HG03354 (cell line): ENCODE measurements around the gene MFN2.
"Not testable (repeated sequence)": the region's sequence is repeated elsewhere in the genome, so short reads cannot be mapped to it uniquely, and the experiment has no call there.

Source experiments
- ATAC-seq: cut with Tn5 transposase; IDR thresholded peaks from one replicate; pipeline ENCODE4 v1.9.1; 2021; ENCODE audit warnings: mild to moderate bottlenecking; ENCODE audit not compliant: unreplicated experiment, poor library complexity, severe bottlenecking

MFN2 gene

DNA sequence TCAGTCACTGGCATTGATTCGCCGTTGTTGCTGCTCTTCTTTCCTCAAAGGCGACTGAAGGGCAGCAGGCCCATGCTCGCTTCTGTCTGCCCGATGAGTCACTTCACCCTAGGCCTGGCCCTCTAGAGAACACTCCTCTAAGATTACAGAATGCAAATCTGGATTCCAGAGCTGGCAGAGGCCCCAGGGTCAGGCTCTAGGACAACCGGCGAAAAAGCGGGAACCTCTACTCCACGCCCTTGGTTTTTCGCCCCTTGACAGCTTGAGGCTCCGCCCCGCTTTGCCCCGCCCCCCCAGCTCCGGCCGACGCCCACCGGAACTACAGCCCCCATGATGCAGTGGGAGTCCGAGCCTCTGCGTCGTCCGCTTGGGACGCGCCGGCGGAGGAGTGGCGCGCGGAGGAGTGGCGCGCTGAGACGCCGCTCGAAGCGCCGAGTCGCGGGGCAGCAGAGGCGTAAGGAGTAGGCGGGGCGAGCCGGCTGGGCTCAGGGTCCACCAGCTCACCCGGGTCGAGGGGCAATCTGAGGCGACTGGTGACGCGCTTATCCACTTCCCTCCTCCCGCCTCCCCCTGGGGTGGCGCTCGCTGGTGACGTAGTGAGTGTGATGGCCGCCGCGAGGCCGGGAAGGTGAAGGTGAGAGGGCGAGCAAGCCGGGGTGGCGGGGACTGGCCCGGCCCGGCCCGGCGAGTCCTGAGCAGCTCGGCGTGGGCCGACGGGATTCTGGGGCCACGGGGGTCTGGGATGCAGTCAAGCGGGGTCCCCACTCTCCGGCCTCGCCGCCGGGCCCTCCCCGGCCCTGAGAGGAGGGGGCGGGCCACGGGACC, at the start of gene MFN2:
Gene MFN2, plus strand, starts transcription at position 594 of the 825 bp plus-strand sequence. CDS start 8,725 bp downstream, outside the sequence.
- peak; percentile 92 for ATAC-seq

GRCh38 chr1:11930571-11931445, 49.4 kb upstream of the MFN2 start:
- ATAC-seq, result no peak

DNA sequence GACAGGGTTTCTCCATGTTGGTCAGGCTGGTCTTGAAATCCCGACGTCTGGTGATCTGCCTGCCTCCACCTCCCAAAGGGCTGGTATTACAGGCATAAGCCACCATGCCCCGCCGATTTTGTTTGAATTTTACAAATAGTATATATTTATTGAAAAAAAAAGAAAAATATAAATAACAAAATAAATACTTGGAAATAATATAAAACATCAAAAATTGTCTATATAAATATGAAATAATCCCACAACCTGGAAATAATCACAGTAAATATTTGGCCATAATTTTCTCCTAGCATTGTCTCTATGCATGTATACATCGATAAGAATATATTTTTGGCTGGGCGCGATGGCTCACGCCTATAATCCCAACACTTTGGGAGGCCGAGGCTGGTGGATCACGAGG, 48.4 kb upstream of the MFN2 start:
- no peak for ATAC-seq

DNA sequence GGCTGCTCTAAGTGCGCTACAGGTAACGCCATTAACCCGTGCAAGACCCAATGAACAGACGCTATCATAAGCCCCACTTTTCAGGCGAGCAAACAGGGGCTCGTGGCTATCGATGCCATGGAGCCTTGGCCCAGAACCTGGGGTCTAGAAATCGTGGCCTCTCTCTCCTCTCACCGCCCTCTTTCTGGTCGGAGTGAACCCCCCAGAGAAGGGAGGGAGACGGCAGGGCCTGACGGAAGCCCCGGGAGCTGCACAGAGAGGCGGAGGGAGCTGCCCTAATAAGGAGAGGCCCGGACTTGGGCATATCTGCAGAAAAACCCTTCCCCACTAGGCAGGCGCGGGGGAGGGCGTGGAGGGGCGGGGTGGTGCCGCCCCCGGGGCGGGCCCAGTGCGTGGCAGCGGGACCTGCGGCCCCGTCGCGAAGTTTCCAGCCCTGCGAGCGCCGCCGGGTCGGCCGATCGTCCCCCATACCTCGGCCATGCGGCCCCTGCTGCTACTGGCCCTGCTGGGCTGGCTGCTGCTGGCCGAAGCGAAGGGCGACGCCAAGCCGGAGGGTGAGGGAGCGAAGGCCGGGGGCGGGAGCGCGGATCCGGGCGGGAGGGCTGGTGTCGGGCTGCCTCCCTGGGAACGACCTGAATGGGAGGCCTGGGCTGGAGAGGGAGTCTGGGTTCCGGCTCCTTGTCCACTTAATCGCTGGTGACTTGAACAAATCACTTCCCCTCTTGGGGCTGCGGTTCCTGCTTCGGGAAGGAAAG, 45.8 kb upstream of the MFN2 start, which contains the start of gene PLOD1:
Gene PLOD1, plus strand, starts transcription at position 416 of the 755 bp plus-strand sequence. Its CDS starts 63 bp downstream, at position 479.
- ATAC-seq, result peak; percentile 91

DNA sequence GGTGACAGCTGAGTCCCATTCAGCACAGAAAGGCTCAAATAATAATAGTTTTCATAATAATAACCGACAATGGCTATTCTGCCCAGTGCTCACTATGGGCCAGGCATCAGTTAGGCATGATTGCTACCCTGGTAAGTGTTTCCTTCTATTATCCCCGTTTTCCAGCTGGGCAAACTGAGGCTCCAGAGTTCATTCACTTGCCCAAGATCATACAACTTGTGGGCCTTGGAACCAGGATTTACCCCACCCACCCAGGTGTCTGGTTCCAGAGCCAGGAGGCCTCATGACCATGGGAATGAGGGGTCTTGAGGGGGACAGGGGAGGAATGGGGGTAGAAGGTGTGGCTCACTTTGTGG, 45.2 kb upstream of the MFN2 start:
- peak; percentile 7 for ATAC-seq

GRCh38 chr1:11935733-11936132, 44.5 kb upstream of the MFN2 start:
- ATAC-seq, result not testable (repeated sequence)

DNA sequence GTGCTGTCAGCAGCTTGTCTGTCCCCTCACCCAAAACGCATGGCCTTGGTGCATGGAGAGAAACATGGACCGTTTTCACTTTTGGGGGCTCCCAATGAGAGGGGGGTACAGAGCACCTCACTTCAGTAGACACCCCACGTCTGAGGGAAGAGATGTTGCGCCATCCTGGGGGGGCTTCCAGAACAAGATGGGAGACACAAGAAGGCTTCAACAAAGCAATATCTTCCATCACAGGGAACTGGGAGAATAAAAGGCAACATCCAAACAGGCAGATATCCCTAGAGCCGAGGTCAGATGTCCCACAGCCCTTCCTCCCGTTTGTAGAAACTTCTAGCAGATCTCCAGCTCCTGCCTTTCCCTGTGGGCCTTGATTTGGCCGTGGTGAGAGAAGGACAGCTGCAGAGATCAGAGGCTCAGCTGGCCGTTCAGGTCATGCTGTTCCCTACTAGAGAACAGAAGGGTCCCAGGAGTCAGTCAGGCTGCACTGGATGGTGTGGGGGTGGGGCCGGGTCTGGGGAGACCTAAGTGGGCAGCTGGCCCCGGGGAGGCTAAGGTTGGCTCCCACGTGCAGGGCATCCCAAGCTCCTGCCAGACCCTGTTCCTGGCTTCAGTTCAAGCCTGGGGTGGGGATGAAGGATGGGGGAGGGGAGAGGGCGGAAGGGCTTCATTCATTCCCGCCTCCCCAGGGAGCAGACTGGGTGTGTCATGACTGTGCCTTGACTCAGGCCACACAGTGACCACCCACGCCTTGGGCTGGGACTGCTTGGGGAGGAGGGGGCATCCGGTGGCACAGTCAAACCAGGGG, 41.3 kb upstream of the MFN2 start:
- ATAC-seq, result no peak

DNA sequence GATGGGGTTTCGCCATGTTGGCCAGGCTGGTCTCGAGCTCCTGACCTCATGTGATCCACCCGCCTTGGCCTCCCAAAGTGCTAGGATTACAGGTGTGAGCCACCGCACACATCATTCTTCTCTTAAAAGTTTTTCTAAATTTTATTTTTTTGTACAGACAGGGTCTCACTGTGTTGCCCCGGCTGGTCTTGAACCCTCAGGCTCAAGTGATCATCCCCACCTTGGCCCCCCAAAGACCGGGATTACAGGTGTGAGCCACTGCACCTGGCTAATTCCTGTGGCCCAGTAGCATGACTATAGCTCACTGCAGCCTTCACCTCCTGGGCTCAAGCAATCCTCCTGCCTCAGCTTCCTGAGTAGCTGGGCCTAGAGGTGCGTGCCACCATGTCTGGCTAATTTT, 40.5 kb upstream of the MFN2 start:
- ATAC-seq, result not testable (repeated sequence)

- ATAC-seq, result no peak
These were observed 39.9 kb upstream of the MFN2 start for GRCh38 chr1:11940260-11940921.

DNA sequence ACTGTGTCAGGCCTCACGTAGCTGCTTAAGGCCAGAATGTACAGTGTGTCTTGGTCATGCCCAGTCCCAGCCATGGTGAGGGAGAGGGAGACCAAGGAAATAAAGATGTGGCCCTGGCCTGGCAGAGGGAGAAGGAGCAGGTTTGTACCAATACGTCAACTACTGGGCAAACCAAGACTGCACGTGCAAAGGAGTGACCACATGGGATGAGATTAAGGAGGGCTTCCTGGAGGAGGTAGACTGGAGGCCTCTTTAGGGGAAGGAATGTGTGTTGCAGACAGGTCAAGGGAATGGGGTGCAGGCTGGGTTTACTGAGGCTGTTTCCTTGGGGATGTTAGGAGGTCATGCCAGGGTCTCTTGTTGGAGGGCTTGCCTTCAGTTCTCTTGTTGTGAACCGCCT, 38.0 kb upstream of the MFN2 start:
- ATAC-seq, result no peak

DNA sequence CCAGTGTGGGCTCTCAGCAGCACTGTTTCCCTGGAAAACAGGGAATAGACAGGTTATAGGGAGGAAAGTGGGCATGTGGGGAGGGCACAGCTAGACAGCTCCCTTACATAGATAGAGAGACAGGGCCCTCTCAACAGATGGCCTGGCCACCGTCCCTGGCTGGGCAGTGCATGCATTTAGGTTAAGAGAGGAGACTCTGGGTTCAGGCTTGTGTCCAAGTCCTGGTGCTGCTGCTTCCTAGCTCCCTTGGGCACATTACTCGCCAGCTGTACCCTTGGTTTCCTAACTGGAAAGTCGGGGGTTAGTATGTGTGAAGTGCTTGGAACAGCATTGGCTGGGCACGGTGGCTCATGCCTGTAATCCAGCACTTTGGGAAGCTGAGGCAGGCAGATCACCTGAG, 36.6 kb upstream of the MFN2 start:
- ATAC-seq, result no peak

DNA sequence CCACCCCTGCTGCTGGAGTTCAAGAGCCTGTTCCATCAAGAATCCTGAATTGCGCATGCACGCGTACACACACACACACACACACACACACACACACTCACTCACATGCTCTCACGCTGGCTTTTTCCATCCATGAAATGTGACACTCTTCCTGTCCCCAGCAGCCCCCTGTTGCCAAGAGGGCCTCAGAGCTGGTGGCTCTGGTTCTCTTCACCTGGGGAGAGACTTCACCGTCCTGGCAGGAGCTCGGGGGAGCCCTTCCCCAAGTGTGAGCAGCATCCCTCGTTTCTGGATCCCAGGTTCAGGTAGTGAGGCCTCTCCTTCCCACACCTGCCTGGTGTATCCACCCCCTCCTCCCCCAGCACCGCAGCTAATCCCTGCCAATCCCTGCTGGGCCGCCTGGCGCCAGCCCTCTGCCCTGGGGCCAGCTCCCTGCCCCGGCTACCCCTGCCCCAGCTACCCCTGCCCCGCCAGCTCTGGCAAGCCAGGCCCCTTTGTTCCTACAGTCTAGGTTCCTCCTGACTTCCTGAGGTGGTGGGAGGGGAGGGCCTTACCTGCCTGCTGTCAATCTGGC, 35.8 kb upstream of the MFN2 start:
- ATAC-seq, result no peak

DNA sequence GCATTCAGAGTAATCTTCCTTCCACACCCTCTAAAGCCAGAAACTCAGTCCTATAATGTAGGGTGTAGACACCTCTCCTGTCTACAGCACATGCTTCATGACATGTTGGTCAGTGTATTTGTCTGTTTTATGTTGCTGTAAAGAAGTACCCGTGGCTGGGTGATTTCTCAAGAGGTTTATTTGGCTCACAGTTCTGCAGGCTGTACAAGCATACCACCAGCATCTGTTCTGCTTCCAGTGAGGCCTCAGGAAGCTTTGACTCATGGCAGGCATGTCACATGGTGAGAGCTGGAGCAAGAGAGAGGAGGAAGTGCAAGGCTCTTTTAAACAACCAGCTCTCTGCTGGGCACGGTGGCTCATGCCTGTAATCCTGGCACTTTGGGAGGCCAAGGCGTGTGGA, 33.6 kb upstream of the MFN2 start:
- no peak for ATAC-seq

DNA sequence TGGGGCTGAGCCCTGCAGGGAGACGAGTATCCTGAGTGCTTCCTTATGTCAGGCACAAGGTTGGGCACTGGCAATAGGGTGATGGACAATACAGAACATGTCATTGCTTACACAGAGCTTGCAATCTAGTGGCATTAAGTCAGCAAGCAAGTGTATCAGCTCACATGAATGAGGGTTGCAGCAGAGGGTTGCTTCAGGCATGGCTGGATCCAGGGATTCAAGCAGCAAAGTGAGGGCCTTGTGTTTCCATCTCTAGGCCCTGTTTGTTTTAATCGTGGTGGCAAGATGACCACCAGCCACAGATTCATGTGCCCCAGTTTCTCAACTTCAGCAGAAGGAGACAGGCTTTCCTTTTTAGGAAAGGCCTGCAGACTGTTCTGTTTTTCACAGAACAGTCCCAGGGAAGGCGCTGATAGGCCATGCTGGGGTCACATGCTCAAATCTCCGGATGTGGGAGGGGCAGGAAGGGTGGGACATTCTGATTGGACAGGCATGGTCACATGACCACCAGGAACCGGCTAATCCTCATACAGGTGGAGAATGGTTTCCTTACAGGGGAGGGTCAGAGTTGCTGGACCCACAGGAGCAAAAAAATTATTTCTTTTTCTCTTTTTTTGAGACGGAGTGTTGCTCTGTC, 31.3 kb upstream of the MFN2 start:
- ATAC-seq, result no peak

DNA sequence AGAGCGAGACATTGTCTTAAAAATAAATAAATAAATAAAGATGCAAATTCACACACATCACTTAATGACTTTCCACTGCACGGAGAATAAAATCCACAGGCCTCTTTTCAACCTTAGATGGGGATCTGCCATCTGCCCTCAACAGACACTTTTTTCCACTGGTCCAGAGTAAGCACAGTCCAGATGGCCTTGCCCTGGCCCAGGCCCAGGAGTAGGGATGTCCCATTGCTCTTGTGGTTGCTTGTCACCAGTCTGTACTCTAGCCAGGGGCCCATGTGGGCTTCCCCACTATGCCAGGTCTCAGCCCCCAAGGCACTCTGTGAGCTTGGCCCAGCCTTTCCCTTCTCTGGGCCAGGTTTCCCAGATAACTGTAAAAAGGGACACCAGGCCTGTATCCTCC, 28.3 kb upstream of the MFN2 start:
- ATAC-seq, result no peak

- ATAC-seq, result no peak
These were observed 27.7 kb upstream of the MFN2 start for GRCh38 chr1:11952455-11953109.

GRCh38 chr1:11955221-11955620, 25.0 kb upstream of the MFN2 start:
- no peak for ATAC-seq

DNA sequence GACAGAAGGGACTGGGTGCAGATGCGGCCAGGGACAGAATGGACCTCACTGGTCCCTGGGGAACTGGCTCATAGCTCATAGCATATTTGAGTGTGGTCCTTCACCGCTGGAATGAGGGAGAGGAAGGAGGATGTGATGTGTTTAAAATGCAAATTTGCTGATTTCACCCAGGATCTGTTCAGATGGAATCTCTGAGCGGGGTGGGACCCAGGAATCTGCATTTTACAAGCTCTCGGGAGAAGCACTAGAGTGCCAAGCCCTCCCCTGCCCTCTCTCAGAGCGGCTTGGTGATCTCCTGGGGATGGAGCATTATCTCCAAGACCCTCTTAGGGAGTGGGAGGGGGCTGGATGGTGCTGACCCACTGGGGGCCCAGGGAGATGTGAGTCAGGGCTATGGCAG, 22.8 kb upstream of the MFN2 start:
- ATAC-seq, result no peak
